Lower leg skin (tissue), 4 donors: ENCODE data around the gene L3MBTL3. TPM values are rescaled to one million over a fixed set of nuclear protein-coding genes. Genes with fewer than 3 reads are reported as not detected.

Experiments
- DNase-seq, 2 donors: peaks; one replicate each; pipeline ENCODE4 v3.0.0-alpha.2; 2019; ENCODE audit warnings: low spot score in 2 of 2
- H3K4me3 ChIP-seq: fragments of 200-600 bp; sonication (generic); 2 replicates; pipeline ENCODE4 v1.5.1; 2017; ENCODE audit warnings: mild to moderate bottlenecking, low read depth; ENCODE audit not compliant: poor library complexity, severe bottlenecking
- POLR2A ChIP-seq, 2 donors: fragments of 450-650 bp; IDR thresholded peaks; one replicate each; pipeline ENCODE4 v1.6.1; 2016 to 2017; ENCODE audit warnings: antibody characterized with exemption in 2 of 2, mild to moderate bottlenecking in 1 of 2, moderate library complexity in 1 of 2
- WGBS, 2 donors: methylation state at CpG; one replicate each; pipeline ENCODE4 v1.1.5; 2018; 5-methylcytosine and 5-hydroxymethylcytosine counted together
- intact Hi-C: fragments of 100-400 bp; cut with DNase I; formaldehyde crosslinking; loops from one replicate; pipeline ENCODE4 v1.15.0; 2023; ENCODE audit warnings: low total_unique reads
- total RNA-seq, 4 donors: library from RNA; depleted of rRNA; stranded (reverse); fragments of >200 nt; gene quantifications; one replicate each; pipeline ENCODE4 v1.1.0, GENCODE V29; 2016
- TF ChIP-seq, protein P1 (sequence below), 3 donors: fragments of 450-650 bp; IDR thresholded peaks; one replicate each; pipeline ENCODE4 v1.5.1; 2016; ENCODE audit warnings: antibody characterized with exemption in 3 of 3, mild to moderate bottlenecking in 3 of 3, moderate library complexity in 2 of 3

L3MBTL3 gene
- total RNA-seq, 4 donors from 2014 or later: 4.0 to 10.0 (median 5.9) TPM

DNA sequence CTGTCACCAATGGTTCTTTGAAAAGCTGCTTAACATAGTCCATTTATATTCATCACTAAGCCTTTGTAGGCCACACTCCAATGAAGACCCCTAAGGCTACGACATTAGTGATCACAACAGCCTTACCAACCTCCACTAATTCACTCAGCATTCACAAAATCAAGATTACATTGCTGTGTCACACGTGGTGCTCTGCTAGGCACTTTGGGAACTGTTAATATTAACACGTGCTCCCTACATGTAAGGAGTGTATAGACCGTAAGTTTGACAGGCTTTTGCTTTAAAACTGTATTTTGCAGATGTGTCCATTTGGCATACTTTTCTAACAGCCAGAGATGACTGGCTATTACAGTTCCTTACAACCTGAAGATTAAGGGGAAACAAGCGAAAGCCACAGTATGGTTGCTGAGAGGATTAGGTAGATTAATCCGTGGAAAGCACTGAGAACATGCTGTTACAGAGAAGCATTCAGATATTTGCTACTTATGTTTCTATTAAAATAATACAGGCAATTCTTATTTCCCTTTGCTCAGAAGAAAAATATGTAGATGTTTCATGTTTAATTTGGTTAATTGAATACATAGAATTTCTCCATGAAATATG, 134.6 kb downstream of the L3MBTL3 start:
- WGBS, 2 donors: 89 to 90% methylated on average over 6 of the region's 6 CpGs
- no peak for DNase-seq
- intact Hi-C loops: no loop called here
- no peak overlapping the region for H3K4me3 ChIP-seq
- TF ChIP-seq, protein P1, sequence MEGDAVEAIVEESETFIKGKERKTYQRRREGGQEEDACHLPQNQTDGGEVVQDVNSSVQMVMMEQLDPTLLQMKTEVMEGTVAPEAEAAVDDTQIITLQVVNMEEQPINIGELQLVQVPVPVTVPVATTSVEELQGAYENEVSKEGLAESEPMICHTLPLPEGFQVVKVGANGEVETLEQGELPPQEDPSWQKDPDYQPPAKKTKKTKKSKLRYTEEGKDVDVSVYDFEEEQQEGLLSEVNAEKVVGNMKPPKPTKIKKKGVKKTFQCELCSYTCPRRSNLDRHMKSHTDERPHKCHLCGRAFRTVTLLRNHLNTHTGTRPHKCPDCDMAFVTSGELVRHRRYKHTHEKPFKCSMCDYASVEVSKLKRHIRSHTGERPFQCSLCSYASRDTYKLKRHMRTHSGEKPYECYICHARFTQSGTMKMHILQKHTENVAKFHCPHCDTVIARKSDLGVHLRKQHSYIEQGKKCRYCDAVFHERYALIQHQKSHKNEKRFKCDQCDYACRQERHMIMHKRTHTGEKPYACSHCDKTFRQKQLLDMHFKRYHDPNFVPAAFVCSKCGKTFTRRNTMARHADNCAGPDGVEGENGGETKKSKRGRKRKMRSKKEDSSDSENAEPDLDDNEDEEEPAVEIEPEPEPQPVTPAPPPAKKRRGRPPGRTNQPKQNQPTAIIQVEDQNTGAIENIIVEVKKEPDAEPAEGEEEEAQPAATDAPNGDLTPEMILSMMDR (IDR thresholded peaks at IDR 0.05): no peak
- no peak for TF ChIP-seq POLR2A (IDR thresholded peaks at IDR 0.05)

DNA sequence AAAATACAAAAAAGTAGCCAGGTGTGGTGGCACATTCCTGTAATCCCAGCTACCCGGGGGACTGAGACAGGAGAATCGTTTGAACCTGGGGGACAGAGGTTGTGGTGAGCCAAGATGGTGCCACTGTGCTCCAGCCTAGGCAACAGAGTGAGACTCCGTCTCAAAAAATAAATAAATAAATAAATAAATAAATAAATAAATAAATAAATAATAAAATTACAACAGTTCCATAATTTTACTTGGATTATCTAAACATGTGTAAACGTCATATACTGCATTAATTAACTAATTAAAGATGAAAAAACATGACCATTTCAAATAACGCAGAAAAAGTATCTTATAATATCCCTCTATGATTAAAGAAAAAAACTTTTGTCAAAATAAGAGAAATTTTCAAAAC, 138.5 kb downstream of the L3MBTL3 start:
- 93 to 95% methylated on average over 5 of the region's 5 CpGs for WGBS, 2 donors
- TF ChIP-seq POLR2A (IDR thresholded peaks at IDR 0.05): no peak
- TF ChIP-seq, protein P1 (IDR thresholded peaks at IDR 0.05): no peak

DNA sequence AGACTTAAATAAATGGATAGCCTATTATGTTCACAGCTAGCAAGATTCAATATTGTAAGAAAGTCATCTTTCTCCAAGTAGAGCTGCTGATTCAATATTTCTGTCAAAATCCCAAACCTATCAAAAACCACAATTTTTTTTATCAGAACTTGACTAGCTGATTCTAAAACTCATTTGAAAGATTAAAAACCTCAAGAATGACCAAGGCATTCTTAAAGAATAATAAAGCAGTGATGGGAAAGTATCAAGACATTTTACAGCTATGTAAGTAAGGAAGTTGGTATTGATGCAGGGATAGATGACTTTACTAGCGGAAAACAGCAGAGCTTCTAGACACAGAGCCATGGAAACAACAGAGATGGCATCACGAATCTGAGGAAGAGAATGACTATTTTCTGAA, 139.7 kb downstream of the L3MBTL3 start:
- 92 to 94% methylated on average over 2 of the region's 2 CpGs for WGBS, 2 donors
- H3K4me3 ChIP-seq: no peak overlapping the region
- no peak for DNase-seq
- no peak for TF ChIP-seq POLR2A (IDR thresholded peaks at IDR 0.05)
- intact Hi-C loops: no loop called here

More for the DNA sequence above, 138.5 kb downstream of the L3MBTL3 start:
- DNase-seq: no peak
- intact Hi-C loops: no loop called here
- H3K4me3 ChIP-seq: no peak overlapping the region

DNA sequence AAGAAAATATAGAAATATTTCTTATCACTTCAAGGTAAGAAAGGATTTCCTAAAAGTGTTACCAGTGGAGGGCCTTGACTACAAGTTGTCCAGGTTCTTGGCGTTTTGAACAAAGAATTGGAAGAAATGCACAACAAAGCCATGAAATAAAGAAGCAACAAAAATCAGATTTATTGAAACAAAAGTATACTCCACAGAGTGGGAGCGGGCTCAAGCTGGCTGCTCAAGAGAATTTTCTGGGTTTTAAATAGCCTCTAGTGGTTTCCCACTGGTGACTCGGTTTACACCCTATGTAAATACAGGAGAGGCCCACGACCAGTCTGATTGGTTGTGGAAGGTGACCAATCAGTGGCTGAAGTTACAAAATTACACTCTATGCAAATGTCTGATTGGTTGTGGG, 140.2 kb downstream of the L3MBTL3 start:
- no peak overlapping the region for H3K4me3 ChIP-seq
- WGBS, 2 donors: 94 to 95% methylated on average over 4 of the region's 4 CpGs
- intact Hi-C loops: no loop called here
- TF ChIP-seq POLR2A (IDR thresholded peaks at IDR 0.05): no peak
- TF ChIP-seq, protein P1 (IDR thresholded peaks at IDR 0.05): no peak
- DNase-seq: no peak

DNA sequence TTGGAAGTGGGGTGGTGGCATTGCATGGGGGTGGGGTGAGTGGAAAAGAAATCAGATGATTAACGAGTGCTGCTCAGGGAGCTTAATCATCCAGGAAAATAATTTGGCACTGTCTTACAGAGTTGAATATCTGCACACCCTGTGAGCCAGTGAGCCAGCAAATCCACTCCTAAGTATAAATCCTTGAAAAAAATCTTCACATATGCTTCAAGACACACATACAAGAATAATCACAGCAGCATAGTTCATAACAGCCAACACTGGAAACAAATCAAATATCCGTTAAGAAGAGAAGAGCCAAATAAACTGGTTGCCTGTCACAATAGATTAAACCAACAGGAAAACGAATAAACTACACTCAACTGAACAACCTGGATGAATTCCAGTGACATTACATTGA, 141.6 kb downstream of the L3MBTL3 start:
- no peak overlapping the region for H3K4me3 ChIP-seq
- WGBS, 2 donors: 16 to 20% methylated on average over 3 of the region's 3 CpGs
- no peak for TF ChIP-seq POLR2A (IDR thresholded peaks at IDR 0.05)
- TF ChIP-seq, protein P1 (IDR thresholded peaks at IDR 0.05): no peak
- intact Hi-C loops: no loop called here
- DNase-seq: no peak

DNA sequence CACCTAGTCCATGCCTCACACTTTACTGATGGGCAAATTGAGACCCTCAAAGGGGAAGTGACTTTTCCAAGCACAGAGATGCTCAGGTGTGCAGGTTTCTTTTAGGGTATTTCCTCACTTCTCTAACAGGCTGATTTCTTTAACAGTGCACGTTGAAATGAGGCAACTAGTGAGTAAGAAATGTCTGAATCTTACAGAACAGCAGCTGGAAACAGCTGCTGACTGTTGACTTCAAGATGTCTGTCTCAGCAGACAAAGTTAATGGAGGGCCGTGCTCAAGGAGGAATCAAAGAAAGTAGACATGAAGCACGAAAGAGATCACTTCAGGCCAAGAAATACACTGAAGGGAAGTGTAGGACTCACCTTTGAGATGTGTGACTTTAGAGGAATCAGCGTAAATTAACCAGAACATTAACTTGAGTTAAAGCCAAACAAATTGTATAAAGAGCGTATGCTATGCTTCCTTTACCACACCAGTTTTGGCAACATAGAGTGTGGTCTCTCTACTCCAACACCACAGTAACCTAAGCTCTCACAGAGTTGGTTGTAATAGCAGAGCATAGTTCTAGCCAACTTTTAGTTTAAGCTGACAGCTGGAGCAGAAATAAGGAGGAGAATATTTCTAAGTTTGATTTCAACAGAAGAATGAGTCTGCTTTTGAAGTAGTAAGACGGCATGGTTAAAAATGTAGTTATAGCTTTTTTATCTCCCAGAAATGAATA, 143.5 kb downstream of the L3MBTL3 start:
- intact Hi-C loops: no loop called here
- no peak for TF ChIP-seq POLR2A (IDR thresholded peaks at IDR 0.05)
- TF ChIP-seq, protein P1 (IDR thresholded peaks at IDR 0.05): no peak
- H3K4me3 ChIP-seq: no peak overlapping the region
- WGBS, 2 donors: 48 to 52% methylated on average over 6 of the region's 6 CpGs
- no peak for DNase-seq
